ENCODE data around the gene KAZN.

KAZN gene

DNA sequence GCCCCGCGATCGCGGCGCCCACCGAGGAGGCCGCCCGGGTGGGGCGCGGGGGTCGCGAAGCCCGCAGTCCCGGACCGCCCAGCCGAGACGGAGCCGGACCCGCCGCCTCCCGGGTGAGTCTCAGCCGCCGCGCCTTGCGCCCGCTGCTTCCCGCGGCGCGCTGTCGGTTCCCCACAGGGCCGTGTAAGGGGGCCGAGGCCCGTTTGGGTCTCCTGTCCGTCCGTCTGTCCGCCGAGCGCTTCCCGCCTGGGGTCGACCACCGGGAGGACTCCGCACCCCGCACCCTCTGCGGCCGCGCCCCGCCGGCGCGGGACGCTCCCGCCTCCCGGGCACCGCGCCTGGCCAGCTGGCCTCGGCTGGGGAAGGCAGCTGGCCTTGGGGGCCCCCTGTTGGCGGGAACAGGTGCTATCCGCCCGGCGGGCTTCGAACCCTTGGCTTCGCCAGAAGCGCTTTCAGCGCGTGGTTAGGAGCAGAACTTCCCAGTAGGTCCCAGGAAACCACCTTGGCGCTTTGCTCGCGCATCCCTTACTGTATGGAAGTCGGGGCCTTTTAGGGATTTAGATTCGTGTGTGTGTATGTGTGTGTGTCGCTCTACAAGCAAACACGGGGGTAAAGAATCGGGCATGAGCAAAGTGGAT lies 555.5 kb downstream of the KAZN start:
- peak; percentile 56 for TF ChIP-seq CTCF (conservative IDR thresholded peaks at IDR 0.05; ENCODE audit: low read length)
- peak; percentile 40 for DNase-seq (ENCODE audit: low read depth)
- peak overlapping the region; percentile 64 for H3K4me3 ChIP-seq (ENCODE audit: low read length)

GRCh38 chr1:15154480-15155036 lies 556.1 kb downstream of the KAZN start:
- no peak for DNase-seq (ENCODE audit: low read depth)
- TF ChIP-seq CTCF (conservative IDR thresholded peaks at IDR 0.05; ENCODE audit: low read length), result no peak
- peak overlapping the region; percentile 64 for H3K4me3 ChIP-seq (ENCODE audit: low read length)

GRCh38 chr1:15155191-15155590 lies 556.7 kb downstream of the KAZN start:
- TF ChIP-seq CTCF (conservative IDR thresholded peaks at IDR 0.05; ENCODE audit: low read length), result no peak
- H3K4me3 ChIP-seq (ENCODE audit: low read length), result no peak overlapping the region

GRCh38 chr1:15155888-15156741 lies 557.6 kb downstream of the KAZN start:
- no peak overlapping the region for H3K4me3 ChIP-seq (ENCODE audit: low read length)

More at GRCh38 chr1:15155191-15155590, 556.7 kb downstream of the KAZN start:
- no peak for DNase-seq (ENCODE audit: low read depth)

DNA sequence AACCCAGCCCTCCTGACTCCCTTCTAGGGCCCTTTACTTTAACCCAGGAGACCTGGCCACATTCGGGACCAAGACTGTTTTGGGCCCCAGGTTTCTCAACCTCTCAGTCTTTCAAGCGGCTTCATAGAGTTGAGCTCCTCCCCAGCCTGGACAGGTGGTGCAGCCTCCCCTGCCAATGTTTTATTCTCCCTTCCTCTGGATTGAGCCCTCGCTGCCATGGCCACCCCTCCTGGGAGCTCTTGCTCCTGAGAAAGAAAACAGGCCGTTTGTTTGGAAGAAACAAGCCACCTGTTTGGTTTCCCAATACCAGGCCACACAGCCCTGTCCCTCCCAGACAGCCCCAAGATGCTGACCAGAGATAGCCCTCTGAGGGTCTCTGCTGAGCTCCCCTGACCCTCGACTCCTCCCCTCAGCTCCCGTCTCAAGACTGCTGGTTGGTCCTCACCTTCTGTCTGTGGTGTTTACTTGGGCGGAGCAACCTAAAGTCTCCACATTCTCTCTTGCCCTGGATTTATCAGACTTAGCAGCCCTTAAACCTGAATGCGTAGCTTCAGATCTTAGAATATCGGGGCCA lies 558.4 kb downstream of the KAZN start:
- H3K4me3 ChIP-seq (ENCODE audit: low read length), result no peak overlapping the region
- TF ChIP-seq CTCF (conservative IDR thresholded peaks at IDR 0.05; ENCODE audit: low read length), result no peak
- no peak for DNase-seq (ENCODE audit: low read depth)

More at GRCh38 chr1:15155888-15156741, 557.6 kb downstream of the KAZN start:
- no peak for TF ChIP-seq CTCF (conservative IDR thresholded peaks at IDR 0.05; ENCODE audit: low read length)
- no peak for DNase-seq (ENCODE audit: low read depth)

DNA sequence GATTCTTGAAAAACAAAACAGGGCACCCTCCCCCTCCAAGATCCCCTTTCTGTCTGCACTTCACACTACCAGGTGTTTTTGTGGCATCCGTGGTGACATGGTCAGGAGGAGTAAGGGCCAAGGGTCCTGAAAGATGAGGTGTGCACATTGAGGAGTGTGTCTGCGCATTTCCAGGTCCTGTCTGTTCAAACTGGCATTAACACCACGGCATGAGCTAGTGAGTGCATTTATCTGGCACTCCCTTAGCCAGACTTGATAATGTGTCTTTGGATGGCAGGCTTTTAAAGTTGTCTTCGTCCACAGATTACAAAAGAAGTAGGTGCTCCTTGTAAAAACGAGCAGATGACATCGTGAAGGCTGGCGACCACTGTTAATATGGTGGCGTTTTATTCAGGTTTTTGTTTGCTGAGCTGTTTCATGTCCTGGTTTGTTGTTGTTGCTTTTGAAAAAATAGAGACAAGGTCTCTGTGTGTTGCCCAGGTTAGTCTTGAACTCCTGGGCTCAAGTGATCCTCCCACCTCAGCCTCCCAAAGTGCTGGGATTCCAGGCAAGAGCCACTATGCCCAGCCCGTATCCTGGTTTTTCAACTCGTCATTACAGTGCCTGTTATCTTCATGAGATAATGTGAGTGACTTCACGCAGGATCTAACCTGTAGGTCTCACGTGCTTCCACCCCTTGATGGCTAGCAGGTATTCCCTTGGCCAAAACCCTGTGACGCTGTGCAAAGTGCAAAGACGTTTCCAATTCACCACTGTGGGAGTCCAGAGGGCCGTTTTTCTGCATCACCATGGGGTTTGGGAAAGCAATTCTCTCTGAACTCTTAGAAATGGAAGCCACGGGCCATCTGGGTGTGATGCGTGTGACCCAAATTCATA lies 559.3 kb downstream of the KAZN start:
- no peak for DNase-seq (ENCODE audit: low read depth)
- TF ChIP-seq CTCF (conservative IDR thresholded peaks at IDR 0.05; ENCODE audit: low read length), result no peak
- no peak overlapping the region for H3K4me3 ChIP-seq (ENCODE audit: low read length)
